ENCODE data around the gene FAM89A.

FAM89A gene

GRCh38 chr1:230978491-230979388 lies 61.3 kb downstream of the FAM89A start, which contains the start of the genes ARV1 and TTC13:
ARV1 (plus strand) TSS chr1:230979094; CDS start chr1:230979106, 12 bp downstream.
TTC13 (minus strand) TSS chr1:230978861; CDS start chr1:230978830, 31 bp downstream.
- CTCF ChIA-PET = interaction anchor here (0.6 to 1.8 kb wide), 6 partner anchors 53 to 1505 kb away, joined by 3 to 7 read pairs (median 4); no protein-coding TSS in a partner anchor
- POLR2A ChIA-PET (ENCODE audit: low non-redundant PET) = no interaction called here
- peak; percentile 75 for TF ChIP-seq CTCF (conservative IDR thresholded peaks at IDR 0.05; ENCODE audit: low read depth)
- DNase-seq (ENCODE audit: low spot score) = peak; percentile 98
- H3K27ac ChIP-seq = peak within 1 kb of the TSS; percentile 67

DNA sequence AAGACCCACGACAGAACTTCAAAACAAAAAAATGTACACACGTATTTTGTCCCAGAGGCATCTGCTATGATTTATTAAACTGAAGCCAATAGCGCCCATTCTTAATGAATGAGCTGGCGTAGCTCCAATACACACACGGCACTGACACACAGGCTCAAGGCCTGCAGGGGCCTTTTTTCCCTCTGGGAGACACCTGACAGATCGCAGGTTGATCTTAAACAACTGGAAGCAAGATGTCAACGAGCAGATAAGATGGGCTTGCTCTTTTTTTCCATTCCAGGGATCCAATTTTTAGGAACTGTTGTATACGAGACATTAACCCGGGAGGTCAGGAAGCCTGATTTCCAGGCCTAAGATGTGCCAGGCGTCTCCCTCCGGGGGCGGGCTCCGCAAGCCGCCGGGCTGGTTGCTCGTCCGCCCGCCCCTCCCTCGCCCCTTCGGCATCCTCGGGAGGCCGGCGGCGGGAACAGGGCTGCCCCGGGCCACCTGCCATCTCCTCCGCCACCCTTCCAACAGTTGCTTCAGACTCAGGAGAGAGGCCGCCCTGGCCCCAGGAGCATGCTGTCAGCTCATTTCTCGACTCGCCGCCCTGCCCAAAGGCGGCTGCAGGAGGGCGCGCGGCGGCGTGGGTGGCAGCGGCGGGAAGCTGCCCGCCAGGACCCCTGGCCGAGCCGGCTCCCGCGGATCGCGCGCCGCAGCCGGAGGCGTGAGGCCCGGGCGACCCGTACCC lies 62.1 kb downstream of the FAM89A start:
- CTCF ChIA-PET = interaction anchor here (0.6 to 1.8 kb wide), 3 partner anchors 52 to 335 kb away, joined by 4 to 7 read pairs (median 4); no protein-coding TSS in a partner anchor
- peak overlapping the region; percentile 67 for H3K27ac ChIP-seq
- DNase-seq (ENCODE audit: low spot score) = peak; percentile 18
- POLR2A ChIA-PET (ENCODE audit: low non-redundant PET) = interaction anchor here (0.5 kb wide), 1 partner anchor 48 kb away, joined by 7 read pairs; no protein-coding TSS in a partner anchor
- no peak for TF ChIP-seq CTCF (conservative IDR thresholded peaks at IDR 0.05; ENCODE audit: low read depth)

DNA sequence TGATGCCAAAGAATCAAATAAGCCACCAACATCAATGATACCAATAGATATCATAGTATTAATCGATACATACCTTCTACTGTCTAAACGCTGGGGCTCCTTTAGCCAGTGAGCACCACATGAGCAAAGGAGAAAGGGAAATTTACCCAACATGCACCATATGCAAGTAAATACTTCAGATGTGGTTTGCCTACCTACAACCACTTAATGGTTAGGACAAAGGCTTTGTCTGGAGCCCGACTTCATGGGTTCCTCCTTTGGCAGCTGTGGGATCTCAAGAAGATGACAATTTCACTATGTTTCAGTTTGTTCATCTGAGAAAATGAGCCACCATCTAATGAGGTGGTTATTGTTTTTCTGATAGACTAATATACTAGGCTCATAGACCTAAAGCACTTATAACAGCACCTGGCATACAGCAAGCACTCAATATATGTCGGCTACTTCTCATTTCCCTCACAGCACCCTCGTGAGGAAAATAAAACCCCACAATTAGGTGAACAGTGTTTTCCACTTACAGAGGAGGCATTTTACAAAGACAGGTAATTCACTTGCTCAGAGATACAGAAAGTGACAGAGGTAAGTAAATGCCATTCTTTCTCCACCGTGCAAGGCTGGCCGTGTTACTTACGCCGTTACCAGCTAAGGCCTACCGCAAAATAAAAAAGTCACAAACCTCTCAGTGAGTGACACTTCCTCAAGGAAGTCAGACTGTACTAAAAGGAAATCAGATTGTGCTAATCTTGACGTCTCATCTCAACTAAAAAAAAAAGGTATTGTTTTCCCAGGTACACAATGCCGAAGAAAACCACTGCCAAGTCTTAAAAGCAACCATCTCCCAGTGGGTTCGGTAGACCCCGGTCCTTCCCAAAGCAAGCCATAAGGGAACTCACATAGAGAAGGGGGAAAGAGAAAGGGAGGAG lies 63.0 kb downstream of the FAM89A start:
- DNase-seq (ENCODE audit: low spot score) = no peak
- TF ChIP-seq CTCF (conservative IDR thresholded peaks at IDR 0.05; ENCODE audit: low read depth) = no peak
- CTCF ChIA-PET = no interaction called here
- POLR2A ChIA-PET (ENCODE audit: low non-redundant PET) = interaction anchor here (0.5 kb wide), 1 partner anchor 49 kb away, joined by 7 read pairs; no protein-coding TSS in a partner anchor
- H3K27ac ChIP-seq = no peak overlapping the region

GRCh38 chr1:230976360-230976759 lies 63.7 kb downstream of the FAM89A start:
- no peak overlapping the region for H3K27ac ChIP-seq
- POLR2A ChIA-PET (ENCODE audit: low non-redundant PET) = no interaction called here
- no peak for DNase-seq (ENCODE audit: low spot score)
- TF ChIP-seq CTCF (conservative IDR thresholded peaks at IDR 0.05; ENCODE audit: low read depth) = no peak
- CTCF ChIA-PET = no interaction called here

GRCh38 chr1:230975636-230976035 lies 64.4 kb downstream of the FAM89A start:
- CTCF ChIA-PET = interaction anchor here (0.6 kb wide), 1 partner anchor 1568 kb away, joined by 3 read pairs; no protein-coding TSS in a partner anchor
- no peak for DNase-seq (ENCODE audit: low spot score)
- no peak for TF ChIP-seq CTCF (conservative IDR thresholded peaks at IDR 0.05; ENCODE audit: low read depth)
- no peak overlapping the region for H3K27ac ChIP-seq
- POLR2A ChIA-PET (ENCODE audit: low non-redundant PET) = interaction anchor here (0.6 to 0.7 kb wide), 2 partner anchors 64 to 1467 kb away, joined by 4 read pairs; no protein-coding TSS in a partner anchor
